LNCaP clone FGC (cell line): ENCODE measurements around the gene STX12.
"Not testable (repeated sequence)": the region's sequence is repeated elsewhere in the genome, so short reads cannot be mapped to it uniquely, and the experiment has no call there.

Experiments used
- DNase-seq: peaks from one replicate; pipeline ENCODE4 v3.0.0-alpha.2; 2011; ENCODE audit warnings: low read depth
- H3K4me3 ChIP-seq: 2 replicates; pipeline ENCODE4 v1.5.1; 2011; ENCODE audit warnings: mild to moderate bottlenecking, low read depth, low read length, control low read depth
- CTCF ChIP-seq: IDR thresholded peaks from 2 replicates; pipeline ENCODE4 v1.5.1; 2012; ENCODE audit warnings: mild to moderate bottlenecking; ENCODE audit not compliant: control insufficient read depth, insufficient read depth; ENCODE audit errors: extremely low read depth

The STX12 gene

GRCh38 chr1:27856561-27857343, 83.7 kb downstream of the STX12 start:
- no peak for DNase-seq
- H3K4me3 ChIP-seq = no peak overlapping the region
- no peak for TF ChIP-seq CTCF

- not testable (repeated sequence) for DNase-seq, H3K4me3 ChIP-seq
Observed at GRCh38 chr1:27857552-27857951, 84.5 kb downstream of the STX12 start.

GRCh38 chr1:27858072-27858948, 85.3 kb downstream of the STX12 start:
- peak; percentile 70 for DNase-seq
- H3K4me3 ChIP-seq = no peak overlapping the region
- peak; percentile 91 for TF ChIP-seq CTCF

- DNase-seq = no peak
- no peak overlapping the region for H3K4me3 ChIP-seq
- no peak for TF ChIP-seq CTCF
Observed at GRCh38 chr1:27858949-27859576, 86.0 kb downstream of the STX12 start.

- no peak overlapping the region for H3K4me3 ChIP-seq
- TF ChIP-seq CTCF = no peak
- DNase-seq = no peak
Observed at GRCh38 chr1:27861436-27861835, 88.4 kb downstream of the STX12 start.

- no peak for DNase-seq
- TF ChIP-seq CTCF = no peak
- H3K4me3 ChIP-seq = no peak overlapping the region
Observed at GRCh38 chr1:27862004-27862403, 89.0 kb downstream of the STX12 start.
